NCI-H748 (cell line): ENCODE results near the gene MT1M.
A peak's percentile ranks its signal among the peaks of the same experiment; 100 is the strongest.
"Not testable (repeated sequence)": the region's sequence is repeated elsewhere in the genome, so short reads cannot be mapped to it uniquely, and the experiment has no call there.

ENCODE experiments used
- DNase-seq: peaks from one replicate; lab custom pipeline; 2025; ENCODE audit not compliant: unreplicated experiment; lab: John Stamatoyannopoulos, UW

Gene MT1M

GRCh38 chr16:56645838-56646237 is 13.4 kb downstream of the MT1M start:
- DNase-seq, result no peak

- DNase-seq, result no peak
Observed at GRCh38 chr16:56647641-56648431, 15.4 kb downstream of the MT1M start.

- DNase-seq, result no peak
Observed at GRCh38 chr16:56649271-56649670, 16.8 kb downstream of the MT1M start.

GRCh38 chr16:56649820-56650219 is 17.4 kb downstream of the MT1M start:
- no peak for DNase-seq

GRCh38 chr16:56651586-56651985 is 19.1 kb downstream of the MT1M start, which contains the start of gene MT1B:
TSS of gene MT1B (plus strand) at chr16:56651886. CDS start at chr16:56651954, 68 bp downstream.
- DNase-seq, result no peak

- no peak for DNase-seq
Observed at GRCh38 chr16:56652600-56652999, 20.1 kb downstream of the MT1M start.

GRCh38 chr16:56653218-56653617 is 20.8 kb downstream of the MT1M start:
- DNase-seq, result no peak

- peak; percentile 69 for DNase-seq
Observed at GRCh38 chr16:56657555-56658326, 25.3 kb downstream of the MT1M start, which contains the start of gene MT1F. TSS of gene MT1F (plus strand) at chr16:56657959. CDS start at chr16:56658059, 100 bp downstream.

- no peak for DNase-seq
Observed at GRCh38 chr16:56658327-56658875, 25.9 kb downstream of the MT1M start.

- DNase-seq, result no peak
Observed at GRCh38 chr16:56662357-56663354, 30.2 kb downstream of the MT1M start.

GRCh38 chr16:56664506-56664905 is 32.0 kb downstream of the MT1M start:
- no peak for DNase-seq

GRCh38 chr16:56665286-56666261 is 33.1 kb downstream of the MT1M start:
- not testable (repeated sequence) for DNase-seq

- no peak for DNase-seq
Observed at GRCh38 chr16:56667581-56668571, 35.4 kb downstream of the MT1M start, which contains the start of gene MT1G. TSS of gene MT1G (minus strand) at chr16:56668065. CDS start at chr16:56667993, 72 bp downstream.

- DNase-seq, result no peak
Observed at GRCh38 chr16:56669005-56669839, 36.8 kb downstream of the MT1M start, which contains the start of gene MT1H. TSS of gene MT1H (plus strand) at chr16:56669814. CDS start at chr16:56669885, 71 bp downstream.

GRCh38 chr16:56669840-56670619 is 37.6 kb downstream of the MT1M start:
- DNase-seq, result no peak

- no peak for DNase-seq
Observed at GRCh38 chr16:56670620-56670934, 38.1 kb downstream of the MT1M start.
